B cell (primary cell): ENCODE results near the gene MBOAT7. TPM values are rescaled to one million over a fixed set of nuclear protein-coding genes. Genes with fewer than 3 reads are reported as not detected.

Experiments used
- ATAC-seq: fragments of 200-7000 bp; cut with Tn5 transposase; one replicate; pipeline ENCODE4 v1.10.0; 2021; ENCODE audit warnings: low read depth, mild to moderate bottlenecking, moderate number of reproducible peaks, moderate library complexity
- CTCF ChIA-PET: fragments of 350-600 bp; sonication (Branson Sonifier 250); formaldehyde crosslinking; loops from one replicate; lab custom pipeline; 2021; ENCODE audit warnings: antibody characterized with exemption, inconsistent platforms; lab: Charles Lee
- POLR2A ChIA-PET: fragments of 350-600 bp; sonication (Branson Sonifier 250); formaldehyde crosslinking; loops from one replicate; lab custom pipeline; 2021; ENCODE audit warnings: antibody characterized with exemption; lab: Charles Lee
- DNase-seq: peaks from one replicate; pipeline ENCODE4 v3.0.0; 2013
- H2AFZ ChIP-seq: 2 replicates; pipeline ENCODE4 v1.6.1; 2012; ENCODE audit warnings: mild to moderate bottlenecking, low read depth, low read length; ENCODE audit not compliant: insufficient read depth, poor library complexity, severe bottlenecking
- H3K27ac ChIP-seq, 2 donors: 1 replicate in 1 of 2; 2 replicates in 1 of 2; pipeline ENCODE4 v1.5.1; 2012 to 2013; ENCODE audit warnings: low read length in 2 of 2, mild to moderate bottlenecking in 2 of 2, moderate library complexity in 1 of 2
- H3K27me3 ChIP-seq, 4 experiments: fragments of 200-600 bp in 1 of 4; sonication (generic) in 1 of 4; replicated peaks in 1 of 4; 1 replicate in 2 of 4; 2 replicates in 2 of 4; pipeline versions ENCODE4 v1.6.1 to v1.7.0; 2013 to 2016; ENCODE audit warnings: low read length in 3 of 4, mild to moderate bottlenecking in 2 of 4, mixed read lengths in 1 of 4, moderate library complexity in 1 of 4; ENCODE audit not compliant: insufficient read depth in 4 of 4, control insufficient read depth in 3 of 4; ENCODE audit errors: control extremely low read depth in 1 of 4
- H3K36me3 ChIP-seq, 2 experiments: replicated peaks in 1 of 2; 1 replicate in 1 of 2; 2 replicates in 1 of 2; pipeline versions ENCODE4 v1.6.1 to v1.7.1; 2013; ENCODE audit warnings: low read length in 1 of 2; ENCODE audit not compliant: insufficient read depth in 2 of 2, control insufficient read depth in 1 of 2; ENCODE audit errors: control extremely low read depth in 1 of 2, extremely low read depth in 1 of 2
- H3K4me1 ChIP-seq, 2 donors: fragments of 200-600 bp in 1 of 2; sonication (generic) in 1 of 2; 1 replicate in 1 of 2; 2 replicates in 1 of 2; pipeline versions ENCODE4 v1.5.1 to v1.6.1; 2013 to 2017; ENCODE audit warnings: low read length in 2 of 2; ENCODE audit not compliant: control insufficient read depth in 2 of 2, insufficient read depth in 2 of 2
- H3K4me2 ChIP-seq: replicated peaks from 2 replicates; pipeline ENCODE3; 2012; ENCODE audit warnings: mild to moderate bottlenecking, low read depth, low read length; ENCODE audit not compliant: poor library complexity, severe bottlenecking
- H3K4me3 ChIP-seq, 5 experiments: fragments of 200-600 bp in 1 of 5; sonication (generic) in 1 of 5; 1 replicate in 3 of 5; 2 replicates in 2 of 5; pipeline versions ENCODE4 v1.5.1 to v1.7.0; 2011 to 2016; ENCODE audit warnings: low read length in 4 of 5, mild to moderate bottlenecking in 4 of 5, low read depth in 2 of 5, control low read depth in 1 of 5, moderate library complexity in 1 of 5; ENCODE audit not compliant: insufficient read depth in 1 of 5; ENCODE audit errors: control extremely low read depth in 1 of 5, extremely low read depth in 1 of 5
- H3K79me2 ChIP-seq: fragments of 200-600 bp; sonication (generic); one replicate; pipeline ENCODE4 v1.6.0; 2016; ENCODE audit warnings: low read length; ENCODE audit not compliant: control insufficient read depth, insufficient read depth
- H3K9ac ChIP-seq: fragments of 200-600 bp; sonication (generic); 2 replicates; pipeline ENCODE4 v1.6.1; 2017; ENCODE audit warnings: mild to moderate bottlenecking, low read length, moderate library complexity
- H3K9me3 ChIP-seq, 3 donors: one replicate each; pipeline versions ENCODE4 v1.6.1 to v1.7.1; 2013; ENCODE audit warnings: low read length in 2 of 3; ENCODE audit not compliant: control insufficient read depth in 2 of 3, insufficient read depth in 1 of 3; ENCODE audit errors: control extremely low read depth in 1 of 3
- H4K20me1 ChIP-seq: 2 replicates; pipeline ENCODE4 v1.6.0; 2012; ENCODE audit warnings: mild to moderate bottlenecking, low read length; ENCODE audit not compliant: insufficient read depth, control insufficient read depth, poor library complexity, severe bottlenecking
- H3K27ac Mint-ChIP-seq: one replicate; pipeline ENCODE4 v1.8.0; 2021; ENCODE audit warnings: mixed read lengths
- H3K27me3 Mint-ChIP-seq: one replicate; pipeline ENCODE4 v1.8.0; 2021; ENCODE audit warnings: mixed read lengths
- H3K4me1 Mint-ChIP-seq: one replicate; pipeline ENCODE4 v1.8.0; 2021; ENCODE audit warnings: mixed read lengths
- H3K4me3 Mint-ChIP-seq: one replicate; pipeline ENCODE4 v1.8.0; 2021; ENCODE audit warnings: mixed read lengths
- H3K9me3 Mint-ChIP-seq: one replicate; pipeline ENCODE4 v1.8.0; 2022; ENCODE audit warnings: mixed read lengths; ENCODE audit not compliant: insufficient read depth
- EZH2 ChIP-seq: IDR thresholded peaks from 2 replicates; pipeline ENCODE4 v1.6.1; 2012; ENCODE audit warnings: borderline replicate concordance, low read depth, mild to moderate bottlenecking, moderate library complexity, low read length; ENCODE audit not compliant: insufficient read depth, poor library complexity, severe bottlenecking
- WGBS: methylation state at CpG from one replicate; pipeline ENCODE4 v1.1.5; 2013; ENCODE audit warnings: missing lambda C conversion rate; ENCODE audit not compliant: insufficient coverage; 5-methylcytosine and 5-hydroxymethylcytosine counted together
- intact Hi-C: fragments of 100-400 bp; cut with micrococcal nuclease; formaldehyde crosslinking; loops from one replicate; pipeline ENCODE4 v1.10.0; 2022
- polyA plus RNA-seq: library from polyadenylated mRNA; depleted of rRNA; stranded (reverse); fragments of >200 nt; gene quantifications from 2 replicates; pipeline ENCODE4 v1.2.3, GENCODE V29; 2012
- total RNA-seq, 2 donors: library from RNA; stranded (reverse); fragments of 120-200 nt in 1 of 2; gene quantifications; 1 replicate in 1 of 2; 2 replicates in 1 of 2; pipeline versions ENCODE4 v1.2.3 to v1.2.4, GENCODE V29; 2013 to 2022
- TF ChIP-seq, protein P1 (sequence below): fragments of 200-600 bp; IDR thresholded peaks from one replicate; pipeline ENCODE4 v1.8.0; 2022; ENCODE audit warnings: antibody characterized with exemption, mild to moderate bottlenecking

Gene MBOAT7
- total and polyA plus RNA-seq, 2 donors (not counting 1 experiment from before 2014, with no cell fraction given), result 22.3 to 34.8 TPM

DNA sequence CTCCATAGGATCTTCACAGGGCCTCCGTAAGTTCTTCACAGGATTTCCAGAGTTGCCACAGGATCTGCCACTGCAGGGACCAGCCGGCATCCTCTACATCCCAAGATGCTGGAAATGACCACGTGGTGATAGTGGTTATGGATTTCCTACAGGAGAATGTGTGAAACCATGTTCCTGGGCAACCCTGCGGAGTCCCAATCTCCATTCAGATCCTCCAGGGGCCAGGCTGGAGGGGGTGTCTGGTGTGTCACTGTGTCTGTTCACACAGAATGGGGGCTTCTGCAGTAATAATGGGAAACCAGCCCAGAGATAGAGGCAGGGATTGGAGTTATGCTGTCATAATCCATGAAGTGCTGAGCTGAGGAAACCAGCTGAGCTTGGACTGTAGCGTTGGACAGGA lies 44.6 kb upstream of the MBOAT7 start:
- Mint-ChIP-seq H3K27me3 (peaks cover 42% of the 10 kb centered on the region), H3K9me3 (no peaks in the 10 kb centered on the region), H3K27ac (no peak overlapping the region), H3K4me3 (no peak overlapping the region), H3K4me1 (peaks cover 3% of the 10 kb centered on the region)
- Histone ChIP-seq H3K27me3 (peaks cover 0 to 63% (median 17%) of the 10 kb centered on the region in 4 experiments), H3K9ac (no peak overlapping the region), H3K9me3 (peaks cover 0 to 2% (median 2%) of the 10 kb centered on the region in 3 donors), H3K79me2 (no peaks in the 10 kb centered on the region), H3K4me3 (no peak overlapping the region), H2AFZ (no peak overlapping the region), H3K4me1 (peaks cover 4 to 7% of the 10 kb centered on the region in 2 donors), H3K4me2 (no peak overlapping the region), H3K27ac (no peak overlapping the region), H4K20me1 (no peaks in the 10 kb centered on the region), H3K36me3 (no peaks in the 10 kb centered on the region)
- ChIA-PET CTCF (interaction anchor here (1.4 to 2.0 kb wide), 2 partner anchors 32 to 66 kb away, joined by 8 to 14 read pairs; no protein-coding TSS in a partner anchor), POLR2A (no interaction called here)
- 94% methylated on average over 2 of the region's 5 CpGs for WGBS
- intact Hi-C loops, result loop anchor here (5.0 kb wide), 1 partner anchor 47 kb away; the partner anchor contains the start of gene MBOAT7
- TF ChIP-seq, protein P1, sequence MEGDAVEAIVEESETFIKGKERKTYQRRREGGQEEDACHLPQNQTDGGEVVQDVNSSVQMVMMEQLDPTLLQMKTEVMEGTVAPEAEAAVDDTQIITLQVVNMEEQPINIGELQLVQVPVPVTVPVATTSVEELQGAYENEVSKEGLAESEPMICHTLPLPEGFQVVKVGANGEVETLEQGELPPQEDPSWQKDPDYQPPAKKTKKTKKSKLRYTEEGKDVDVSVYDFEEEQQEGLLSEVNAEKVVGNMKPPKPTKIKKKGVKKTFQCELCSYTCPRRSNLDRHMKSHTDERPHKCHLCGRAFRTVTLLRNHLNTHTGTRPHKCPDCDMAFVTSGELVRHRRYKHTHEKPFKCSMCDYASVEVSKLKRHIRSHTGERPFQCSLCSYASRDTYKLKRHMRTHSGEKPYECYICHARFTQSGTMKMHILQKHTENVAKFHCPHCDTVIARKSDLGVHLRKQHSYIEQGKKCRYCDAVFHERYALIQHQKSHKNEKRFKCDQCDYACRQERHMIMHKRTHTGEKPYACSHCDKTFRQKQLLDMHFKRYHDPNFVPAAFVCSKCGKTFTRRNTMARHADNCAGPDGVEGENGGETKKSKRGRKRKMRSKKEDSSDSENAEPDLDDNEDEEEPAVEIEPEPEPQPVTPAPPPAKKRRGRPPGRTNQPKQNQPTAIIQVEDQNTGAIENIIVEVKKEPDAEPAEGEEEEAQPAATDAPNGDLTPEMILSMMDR, result no peak
- TF ChIP-seq EZH2, result no peak
- ATAC-seq (no peak), DNase-seq (no peak)
